ENCODE measurements around the gene SLC27A1.

GRCh38 chr19:17468302-17469091 lies 1.8 kb upstream of the SLC27A1 start:
- TF ChIP-seq, protein P1, sequence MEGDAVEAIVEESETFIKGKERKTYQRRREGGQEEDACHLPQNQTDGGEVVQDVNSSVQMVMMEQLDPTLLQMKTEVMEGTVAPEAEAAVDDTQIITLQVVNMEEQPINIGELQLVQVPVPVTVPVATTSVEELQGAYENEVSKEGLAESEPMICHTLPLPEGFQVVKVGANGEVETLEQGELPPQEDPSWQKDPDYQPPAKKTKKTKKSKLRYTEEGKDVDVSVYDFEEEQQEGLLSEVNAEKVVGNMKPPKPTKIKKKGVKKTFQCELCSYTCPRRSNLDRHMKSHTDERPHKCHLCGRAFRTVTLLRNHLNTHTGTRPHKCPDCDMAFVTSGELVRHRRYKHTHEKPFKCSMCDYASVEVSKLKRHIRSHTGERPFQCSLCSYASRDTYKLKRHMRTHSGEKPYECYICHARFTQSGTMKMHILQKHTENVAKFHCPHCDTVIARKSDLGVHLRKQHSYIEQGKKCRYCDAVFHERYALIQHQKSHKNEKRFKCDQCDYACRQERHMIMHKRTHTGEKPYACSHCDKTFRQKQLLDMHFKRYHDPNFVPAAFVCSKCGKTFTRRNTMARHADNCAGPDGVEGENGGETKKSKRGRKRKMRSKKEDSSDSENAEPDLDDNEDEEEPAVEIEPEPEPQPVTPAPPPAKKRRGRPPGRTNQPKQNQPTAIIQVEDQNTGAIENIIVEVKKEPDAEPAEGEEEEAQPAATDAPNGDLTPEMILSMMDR (conservative IDR thresholded peaks at IDR 0.05; ENCODE audit: low read depth, low read length): no peak
- no peak for TF ChIP-seq EZH2 (IDR thresholded peaks at IDR 0.05; ENCODE audit: low read length, unreplicated experiment)
